HG03064 (cell line): Measurements from ENCODE around the gene NME7.
A peak's percentile ranks its signal among the peaks of the same experiment; 100 is the strongest.

Experiments used
- ATAC-seq: cut with Tn5 transposase; IDR thresholded peaks from one replicate; pipeline ENCODE4 v1.9.1; 2021; ENCODE audit warnings: low read depth; ENCODE audit not compliant: unreplicated experiment

Gene NME7

DNA sequence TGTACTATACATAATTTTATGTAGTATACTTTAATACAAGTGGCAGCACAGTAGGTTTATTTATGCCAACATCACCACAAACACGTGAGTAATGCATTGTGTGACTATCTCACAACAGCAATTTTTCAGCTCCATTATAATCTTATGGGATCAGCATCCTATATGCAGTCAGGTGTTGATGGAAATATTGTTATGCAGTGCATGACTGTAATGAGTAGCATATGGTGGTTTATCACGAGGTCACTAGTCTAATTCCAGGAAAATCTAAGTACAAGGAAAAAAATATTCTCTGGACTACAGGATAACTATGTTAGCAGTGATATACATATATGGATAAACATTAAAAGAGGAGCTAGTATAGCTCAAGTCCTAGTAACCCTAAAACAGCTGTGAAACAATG is 192.1 kb downstream of the NME7 start:
- ATAC-seq: no peak

DNA sequence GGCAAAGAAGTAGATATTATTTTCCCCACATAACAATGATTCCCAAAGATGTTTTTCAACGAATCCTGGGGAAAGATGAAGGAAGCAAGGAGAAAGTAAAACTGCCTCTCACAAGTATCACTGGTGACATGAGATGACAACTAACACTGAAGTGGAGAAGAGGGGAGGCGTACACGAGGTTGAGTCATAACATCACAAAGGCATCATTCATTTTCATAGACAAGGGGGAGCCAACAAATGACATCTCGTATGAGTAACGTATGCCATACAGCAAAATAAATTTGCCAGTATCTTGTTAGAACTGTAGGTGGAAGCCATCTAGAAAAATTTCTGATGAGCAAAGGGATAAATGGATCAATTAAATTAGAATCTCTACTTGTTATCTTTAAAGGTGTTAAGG is 204.5 kb downstream of the NME7 start:
- no peak for ATAC-seq

DNA sequence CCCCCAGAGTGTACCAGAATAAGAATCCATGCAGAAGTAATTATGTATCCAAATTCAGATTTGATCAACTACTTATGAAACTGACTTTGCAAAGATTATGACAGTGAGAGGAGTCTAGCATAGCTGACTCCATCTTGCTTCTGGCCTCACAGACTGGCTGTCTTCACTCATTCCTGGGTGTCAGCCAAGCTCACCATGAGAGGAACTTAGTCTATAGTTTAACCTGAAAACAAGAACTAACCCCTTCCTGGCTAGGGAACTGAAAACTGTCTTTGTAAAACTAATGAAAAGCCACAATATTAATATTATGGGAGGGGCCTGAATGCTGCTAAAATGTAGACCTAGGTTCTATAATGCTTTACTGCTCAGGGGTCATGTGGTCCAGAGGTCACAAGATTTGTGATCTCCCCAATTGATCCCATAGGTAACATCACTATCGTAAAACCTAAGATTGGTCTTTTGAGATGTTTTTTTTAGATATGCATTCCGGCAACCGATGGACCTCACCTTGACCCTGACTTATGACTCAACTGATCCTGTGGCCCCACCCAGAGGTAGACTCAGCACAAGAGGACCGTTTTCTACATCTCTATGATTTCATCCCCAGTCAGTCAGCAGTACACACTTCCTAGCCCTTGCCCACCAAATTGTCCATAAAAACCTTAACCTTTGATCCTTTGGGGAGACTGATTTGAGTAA is 206.0 kb downstream of the NME7 start:
- peak; percentile 82 for ATAC-seq

DNA sequence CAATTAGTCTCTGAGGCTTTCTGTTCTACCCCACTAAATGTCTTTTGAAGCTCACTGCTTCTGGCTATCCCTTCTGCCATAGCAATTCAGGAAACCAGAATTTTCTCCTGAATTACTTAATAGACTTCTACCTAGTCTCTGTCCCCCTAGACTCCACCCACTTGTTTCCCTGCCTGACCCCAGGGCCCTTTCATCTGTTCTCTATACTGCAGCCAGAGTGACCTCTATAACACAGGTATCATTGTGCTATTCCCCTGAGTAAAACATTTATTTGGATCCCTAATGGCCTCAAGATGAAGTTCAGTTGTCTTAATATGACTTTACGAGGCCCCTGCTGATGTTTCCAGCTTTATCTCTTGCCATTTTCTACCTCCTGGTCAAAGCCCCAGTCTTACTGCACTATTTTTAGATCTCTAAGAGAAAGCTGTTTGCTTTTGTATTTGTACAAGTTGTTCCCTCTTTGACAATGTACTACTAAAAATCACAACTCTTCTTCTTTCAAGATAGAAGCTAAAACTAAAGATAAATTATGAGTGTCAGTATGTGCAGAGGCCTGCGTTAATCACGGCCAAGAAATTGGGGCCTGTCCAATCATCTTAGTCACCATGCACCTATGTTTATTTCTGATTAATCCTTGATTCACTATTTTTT is 206.6 kb downstream of the NME7 start:
- no peak for ATAC-seq

GRCh38 chr1:169156580-169156979 is 211.0 kb downstream of the NME7 start:
- no peak for ATAC-seq

- no peak for ATAC-seq
Observed at GRCh38 chr1:169155675-169156074, 211.9 kb downstream of the NME7 start.

GRCh38 chr1:169151338-169151837 is 216.2 kb downstream of the NME7 start:
- ATAC-seq: no peak

DNA sequence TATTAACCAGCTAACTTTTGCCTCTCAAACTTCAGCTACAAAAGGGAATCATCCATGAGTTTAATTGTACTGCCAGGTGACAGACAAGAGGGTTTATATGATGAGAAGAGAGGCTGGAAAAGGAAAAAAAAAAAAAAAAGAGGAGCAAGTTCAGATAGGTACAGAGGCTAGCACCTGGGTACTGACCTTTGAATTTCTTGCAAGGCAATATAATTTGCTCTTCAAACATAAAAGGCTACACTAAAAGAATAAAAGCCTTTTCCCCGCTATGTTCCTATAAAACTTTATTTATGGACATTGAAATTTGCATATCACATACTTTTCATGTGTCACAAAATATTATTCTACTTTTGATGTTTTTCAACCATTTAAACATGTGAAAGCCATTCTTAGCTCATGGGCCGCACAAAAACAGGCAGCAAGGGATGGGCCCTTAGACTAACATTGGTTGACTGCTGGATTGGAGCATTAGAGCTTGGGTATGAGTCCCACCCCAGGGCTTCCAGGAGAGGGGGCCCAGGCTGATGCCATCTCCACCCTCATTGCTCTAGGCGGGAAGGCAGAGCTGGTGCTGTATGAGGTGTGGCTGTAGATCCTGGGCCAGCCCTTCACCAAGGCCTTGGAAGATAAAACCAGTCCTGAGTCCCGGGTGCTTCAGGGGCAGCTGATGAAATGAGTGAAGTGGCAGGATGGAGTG is 216.8 kb downstream of the NME7 start:
- ATAC-seq: no peak

GRCh38 chr1:169149555-169150286 is 217.9 kb downstream of the NME7 start:
- no peak for ATAC-seq

DNA sequence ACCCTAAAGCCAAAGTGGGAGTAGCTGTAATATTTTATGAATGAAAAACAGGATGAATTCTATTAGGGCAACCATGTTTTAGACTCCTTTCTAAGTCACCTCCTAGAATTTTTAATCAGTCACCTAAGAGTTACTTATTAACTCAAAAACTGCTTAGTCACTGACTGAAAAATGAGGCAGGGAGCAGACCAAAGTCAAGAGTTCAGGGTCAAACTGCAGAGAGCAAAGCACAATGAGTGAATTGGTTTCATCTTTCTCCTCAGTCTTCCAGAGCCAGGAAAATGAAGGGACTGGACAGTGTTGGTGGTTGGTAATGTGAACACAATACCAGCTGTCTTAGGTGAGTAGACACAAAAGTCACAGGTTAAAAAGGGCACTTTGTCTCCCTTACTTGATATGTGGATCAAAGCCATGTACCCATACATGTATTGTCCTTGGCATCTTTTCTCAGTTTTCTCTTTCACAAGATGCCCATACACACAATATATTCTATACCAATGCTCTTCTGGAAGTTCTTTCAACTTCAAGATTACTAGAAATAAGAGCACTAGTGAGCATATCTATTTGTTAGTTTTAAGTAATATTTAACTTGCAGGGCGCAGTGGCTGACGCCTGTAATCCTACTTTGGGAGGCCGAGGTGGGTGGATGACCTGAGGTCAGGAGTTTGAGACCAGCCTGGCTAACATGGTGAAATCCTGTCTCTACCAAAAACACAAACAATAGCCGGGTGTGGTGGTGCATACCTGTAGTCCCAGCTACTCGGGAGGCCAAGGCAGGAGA is 218.9 kb downstream of the NME7 start:
- no peak for ATAC-seq

GRCh38 chr1:169146576-169147214 is 220.9 kb downstream of the NME7 start:
- ATAC-seq: no peak

DNA sequence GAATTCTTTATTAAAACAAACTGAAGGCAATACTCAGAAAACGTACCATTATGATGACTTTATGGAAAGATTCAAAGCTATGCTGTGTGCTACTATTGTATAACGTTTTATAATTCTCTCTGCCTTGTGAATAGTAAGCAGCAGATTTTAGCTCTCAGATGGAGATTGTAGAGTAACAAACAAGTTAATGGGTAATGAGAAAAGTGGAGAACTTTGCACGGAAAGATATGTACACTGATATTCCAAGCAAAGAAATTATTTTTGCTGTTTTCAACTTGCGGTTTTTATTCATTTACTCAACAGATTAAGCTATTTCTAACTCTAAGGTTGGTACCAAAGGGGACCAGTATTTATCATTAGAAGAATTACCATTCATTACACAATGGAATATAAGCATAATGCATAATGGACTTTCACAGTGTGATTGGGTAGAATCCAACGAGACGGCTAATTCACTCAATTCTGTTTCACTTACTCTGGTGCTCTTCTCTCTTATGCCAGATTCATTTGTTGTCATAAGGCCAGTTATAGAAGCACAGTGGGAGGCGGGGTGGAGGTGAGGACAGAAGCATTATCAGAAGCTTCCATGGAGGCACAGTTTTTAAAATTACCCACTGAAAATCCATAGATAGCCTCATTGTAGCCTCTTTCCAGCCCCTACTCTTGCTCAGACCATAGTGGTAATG is 222.5 kb downstream of the NME7 start:
- no peak for ATAC-seq

DNA sequence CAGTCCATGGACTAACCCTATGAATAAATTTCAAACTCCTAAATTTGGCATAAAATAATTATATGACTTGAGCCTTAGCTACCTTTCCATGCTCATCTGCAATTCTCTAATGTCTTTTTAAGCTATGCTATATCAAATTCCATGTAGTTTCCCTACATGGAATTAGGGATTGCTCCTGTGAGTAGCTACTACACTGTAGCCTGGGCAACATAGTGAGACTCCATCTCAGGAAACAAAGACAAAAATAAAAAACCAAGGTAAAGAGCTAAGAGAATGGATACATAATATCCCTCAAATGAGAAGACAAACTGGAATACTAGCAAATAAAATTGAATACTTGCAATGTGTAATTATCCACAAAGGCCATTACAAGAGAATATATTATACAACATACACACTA is 223.6 kb downstream of the NME7 start:
- ATAC-seq: no peak

- ATAC-seq: no peak
Observed at GRCh38 chr1:169143346-169143745, 224.3 kb downstream of the NME7 start.

DNA sequence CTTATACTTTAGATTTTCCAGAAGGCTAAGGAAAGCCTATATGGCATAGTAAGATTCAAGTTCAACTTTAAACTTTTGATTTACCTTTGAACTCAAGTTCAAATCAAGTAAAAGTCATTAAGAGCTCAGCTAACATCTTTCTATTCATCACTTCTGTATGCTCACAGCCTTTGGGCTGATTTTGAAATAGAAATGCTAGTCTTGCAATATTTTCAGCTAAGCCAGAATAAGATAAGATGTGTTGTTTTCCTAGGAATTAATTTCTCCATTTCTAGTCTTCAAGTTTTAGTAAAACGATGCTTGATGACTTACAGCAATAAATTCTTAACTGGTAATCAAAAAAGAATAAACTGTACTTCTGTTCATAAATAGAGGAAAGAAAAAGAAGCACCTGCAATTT is 225.5 kb downstream of the NME7 start:
- ATAC-seq: no peak

GRCh38 chr1:169141356-169141755 is 226.2 kb downstream of the NME7 start:
- ATAC-seq: no peak

DNA sequence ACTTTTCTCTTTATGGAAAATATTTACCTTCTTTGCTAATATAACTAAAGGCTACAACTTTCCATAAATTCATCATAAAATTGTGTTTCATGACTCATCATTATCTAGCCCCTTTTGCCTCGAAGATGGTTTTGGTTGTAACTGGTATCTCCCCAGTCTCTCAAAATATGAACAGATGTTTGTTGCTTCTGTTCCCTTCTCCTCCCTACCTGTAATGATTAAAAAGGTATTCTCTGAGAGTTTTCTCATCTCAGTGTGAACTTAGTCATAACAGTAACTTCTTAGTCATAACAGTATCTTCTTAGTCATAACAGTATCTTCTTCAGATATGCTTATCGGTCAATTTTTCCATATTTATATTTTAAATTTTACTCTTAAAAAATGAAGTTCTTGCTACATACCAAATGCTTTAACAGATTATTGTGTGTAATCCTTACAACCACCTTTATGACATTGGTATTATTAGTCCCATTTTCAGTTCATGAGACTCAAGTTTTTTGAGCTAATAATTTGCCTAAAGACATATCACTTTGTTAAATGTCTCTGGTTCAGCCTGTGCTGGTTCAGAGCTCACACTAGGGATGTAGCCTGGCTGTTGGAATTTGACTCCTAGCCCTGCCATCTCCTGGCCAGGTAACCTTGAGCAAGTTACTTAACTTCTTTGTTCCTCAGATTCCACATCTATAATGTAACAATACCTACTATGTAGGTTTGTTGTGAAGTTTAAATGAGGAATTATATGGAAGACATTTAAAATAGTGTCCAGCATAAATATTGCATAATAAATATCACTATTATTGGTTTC is 228.5 kb downstream of the NME7 start:
- ATAC-seq: peak; percentile 93

GRCh38 chr1:169137357-169137756 is 230.2 kb downstream of the NME7 start:
- no peak for ATAC-seq
